Right lobe of liver (tissue), 4 donors: ENCODE data around the gene INO80B.

Experiments
- POLR2A ChIP-seq: fragments of 450-650 bp; IDR thresholded peaks from one replicate; pipeline ENCODE4 v1.6.1; 2017; ENCODE audit warnings: antibody characterized with exemption, mild to moderate bottlenecking
- TF ChIP-seq, protein P1 (sequence below), 4 donors: fragments of 200-600 bp in 3 of 4; fragments of 450-650 bp in 1 of 4; IDR thresholded peaks; one replicate each; pipeline versions ENCODE4 v1.5.1 to v1.8.0; 2016 to 2022; ENCODE audit warnings: antibody characterized with exemption in 4 of 4, mild to moderate bottlenecking in 2 of 4
- donor health status: DM: no; HTN: no; CAD: no.
- donor health status: DM: no; HTN: no; CAD: no.
- donor health status: DM: no; HTN: yes; CAD: no.

DNA sequence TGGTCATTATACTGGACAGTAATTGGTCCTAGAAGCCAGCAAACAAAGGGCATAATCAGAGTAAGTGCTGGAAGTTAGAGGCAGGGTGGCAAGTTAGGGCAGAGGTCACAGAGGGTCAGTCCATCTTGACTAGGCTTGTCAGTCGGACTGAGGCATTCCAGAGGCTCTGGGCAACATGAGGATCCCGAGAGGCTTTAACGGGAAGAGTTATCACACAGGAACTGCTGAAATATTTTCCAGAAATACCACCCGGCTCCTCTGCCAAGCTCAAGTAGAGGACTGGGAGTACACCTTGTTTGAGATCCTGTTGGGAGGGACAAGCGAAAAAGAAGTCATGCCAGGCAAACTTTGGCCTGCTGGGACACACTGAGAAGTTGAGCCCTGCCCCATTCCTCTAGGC, 47.2 kb upstream of the INO80B start:
- TF ChIP-seq, protein P1, sequence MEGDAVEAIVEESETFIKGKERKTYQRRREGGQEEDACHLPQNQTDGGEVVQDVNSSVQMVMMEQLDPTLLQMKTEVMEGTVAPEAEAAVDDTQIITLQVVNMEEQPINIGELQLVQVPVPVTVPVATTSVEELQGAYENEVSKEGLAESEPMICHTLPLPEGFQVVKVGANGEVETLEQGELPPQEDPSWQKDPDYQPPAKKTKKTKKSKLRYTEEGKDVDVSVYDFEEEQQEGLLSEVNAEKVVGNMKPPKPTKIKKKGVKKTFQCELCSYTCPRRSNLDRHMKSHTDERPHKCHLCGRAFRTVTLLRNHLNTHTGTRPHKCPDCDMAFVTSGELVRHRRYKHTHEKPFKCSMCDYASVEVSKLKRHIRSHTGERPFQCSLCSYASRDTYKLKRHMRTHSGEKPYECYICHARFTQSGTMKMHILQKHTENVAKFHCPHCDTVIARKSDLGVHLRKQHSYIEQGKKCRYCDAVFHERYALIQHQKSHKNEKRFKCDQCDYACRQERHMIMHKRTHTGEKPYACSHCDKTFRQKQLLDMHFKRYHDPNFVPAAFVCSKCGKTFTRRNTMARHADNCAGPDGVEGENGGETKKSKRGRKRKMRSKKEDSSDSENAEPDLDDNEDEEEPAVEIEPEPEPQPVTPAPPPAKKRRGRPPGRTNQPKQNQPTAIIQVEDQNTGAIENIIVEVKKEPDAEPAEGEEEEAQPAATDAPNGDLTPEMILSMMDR (IDR thresholded peaks at IDR 0.05): no peak
- TF ChIP-seq POLR2A: no peak
